ENCODE data around the gene CGREF1.

DNA sequence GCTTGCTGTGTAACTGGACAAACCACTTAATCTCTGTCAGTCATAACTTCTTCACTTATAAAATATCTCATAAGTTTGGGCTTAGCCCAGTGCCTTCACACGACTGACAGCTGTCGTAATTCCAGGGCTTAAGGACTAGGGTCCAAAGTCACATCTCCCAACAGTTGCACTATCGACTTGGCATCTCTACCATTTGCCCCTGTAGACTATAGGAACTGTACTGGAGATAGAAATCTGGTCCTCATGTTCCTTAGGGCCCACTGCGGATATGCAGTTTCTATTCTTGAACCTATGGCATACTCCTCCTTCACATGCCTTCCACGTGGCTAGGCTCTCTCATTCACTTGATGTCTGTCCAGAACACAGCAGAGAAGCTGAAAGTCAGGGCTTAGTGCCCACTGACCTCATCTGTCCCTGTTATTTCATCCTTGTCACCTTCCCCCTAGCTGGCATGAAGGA lies 7.4 kb upstream of the CGREF1 start:
- TF ChIP-seq CTCF (conservative IDR thresholded peaks at IDR 0.05 in 1 of 2, IDR thresholded peaks at IDR 0.05 in 1 of 2; ENCODE audit: extremely low read depth in 1 of 2, insufficient read depth in 1 of 2, low read depth in 1 of 2, low read length in 2 of 2): no peak
- no peak for TF ChIP-seq EZH2 (IDR thresholded peaks at IDR 0.05; ENCODE audit: borderline replicate concordance, low read length)

All from mammary epithelial cell (primary cell).